Measurements from ENCODE around the gene ULK4.

The ULK4 gene

DNA sequence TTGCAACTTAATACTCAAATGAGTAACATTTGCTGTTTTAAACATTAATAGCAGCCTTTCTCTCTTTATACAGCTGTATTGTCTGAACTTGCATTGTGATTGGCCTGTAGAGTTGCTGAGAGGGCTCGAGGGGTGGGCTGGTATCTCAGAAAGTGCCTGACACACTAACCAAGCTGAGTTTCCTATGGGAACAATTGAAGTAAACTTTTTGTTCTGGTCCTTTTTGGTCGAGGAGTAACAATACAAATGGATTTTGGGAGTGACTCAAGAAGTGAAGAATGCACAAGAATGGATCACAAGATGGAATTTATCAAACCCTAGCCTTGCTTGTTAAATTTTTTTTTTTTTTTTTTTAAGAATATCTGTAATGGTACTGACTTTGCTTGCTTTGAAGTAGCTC lies 722.3 kb downstream of the ULK4 start:
- no peak for DNase-seq (ENCODE audit: low read depth)
- TF ChIP-seq POLR2A (IDR thresholded peaks at IDR 0.05; ENCODE audit: extremely low read depth, insufficient read length) (no peak), MYC (IDR thresholded peaks at IDR 0.05; ENCODE audit: low read depth, low read length) (no peak)
- TF ChIP-seq, protein P1, sequence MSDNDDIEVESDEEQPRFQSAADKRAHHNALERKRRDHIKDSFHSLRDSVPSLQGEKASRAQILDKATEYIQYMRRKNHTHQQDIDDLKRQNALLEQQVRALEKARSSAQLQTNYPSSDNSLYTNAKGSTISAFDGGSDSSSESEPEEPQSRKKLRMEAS (IDR thresholded peaks at IDR 0.05; ENCODE audit: low read depth, low read length) = no peak
- TF ChIP-seq, protein P2, sequence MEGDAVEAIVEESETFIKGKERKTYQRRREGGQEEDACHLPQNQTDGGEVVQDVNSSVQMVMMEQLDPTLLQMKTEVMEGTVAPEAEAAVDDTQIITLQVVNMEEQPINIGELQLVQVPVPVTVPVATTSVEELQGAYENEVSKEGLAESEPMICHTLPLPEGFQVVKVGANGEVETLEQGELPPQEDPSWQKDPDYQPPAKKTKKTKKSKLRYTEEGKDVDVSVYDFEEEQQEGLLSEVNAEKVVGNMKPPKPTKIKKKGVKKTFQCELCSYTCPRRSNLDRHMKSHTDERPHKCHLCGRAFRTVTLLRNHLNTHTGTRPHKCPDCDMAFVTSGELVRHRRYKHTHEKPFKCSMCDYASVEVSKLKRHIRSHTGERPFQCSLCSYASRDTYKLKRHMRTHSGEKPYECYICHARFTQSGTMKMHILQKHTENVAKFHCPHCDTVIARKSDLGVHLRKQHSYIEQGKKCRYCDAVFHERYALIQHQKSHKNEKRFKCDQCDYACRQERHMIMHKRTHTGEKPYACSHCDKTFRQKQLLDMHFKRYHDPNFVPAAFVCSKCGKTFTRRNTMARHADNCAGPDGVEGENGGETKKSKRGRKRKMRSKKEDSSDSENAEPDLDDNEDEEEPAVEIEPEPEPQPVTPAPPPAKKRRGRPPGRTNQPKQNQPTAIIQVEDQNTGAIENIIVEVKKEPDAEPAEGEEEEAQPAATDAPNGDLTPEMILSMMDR (IDR thresholded peaks at IDR 0.05; ENCODE audit: low read depth, low read length) = no peak
- no peak overlapping the region for H3K4me3 ChIP-seq (ENCODE audit: low read depth, low read length)

DNA sequence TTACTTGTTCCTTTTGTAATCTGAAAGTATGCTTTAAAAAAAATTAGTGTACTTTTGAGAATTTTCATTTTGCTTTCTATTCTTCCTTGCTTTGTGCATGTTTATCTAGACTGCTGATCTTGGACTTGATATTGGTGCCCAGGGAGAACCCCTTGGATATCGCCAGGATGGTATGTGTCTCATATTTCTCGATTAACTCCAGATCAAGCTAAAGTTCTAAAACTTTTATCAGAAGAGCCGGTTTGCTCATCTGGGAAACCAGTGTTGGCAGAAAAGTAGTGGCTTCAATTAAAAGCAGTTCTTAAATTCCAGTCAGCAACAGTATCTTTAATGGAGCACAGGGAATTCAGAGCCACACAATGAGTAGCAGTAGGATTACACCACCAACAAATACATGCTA lies 724.0 kb downstream of the ULK4 start:
- TF ChIP-seq, protein P2 (IDR thresholded peaks at IDR 0.05; ENCODE audit: low read depth, low read length) = no peak
- no peak for TF ChIP-seq POLR2A (IDR thresholded peaks at IDR 0.05; ENCODE audit: extremely low read depth, insufficient read length)
- no peak overlapping the region for H3K4me3 ChIP-seq (ENCODE audit: low read depth, low read length)
- DNase-seq (ENCODE audit: low read depth) = no peak

DNA sequence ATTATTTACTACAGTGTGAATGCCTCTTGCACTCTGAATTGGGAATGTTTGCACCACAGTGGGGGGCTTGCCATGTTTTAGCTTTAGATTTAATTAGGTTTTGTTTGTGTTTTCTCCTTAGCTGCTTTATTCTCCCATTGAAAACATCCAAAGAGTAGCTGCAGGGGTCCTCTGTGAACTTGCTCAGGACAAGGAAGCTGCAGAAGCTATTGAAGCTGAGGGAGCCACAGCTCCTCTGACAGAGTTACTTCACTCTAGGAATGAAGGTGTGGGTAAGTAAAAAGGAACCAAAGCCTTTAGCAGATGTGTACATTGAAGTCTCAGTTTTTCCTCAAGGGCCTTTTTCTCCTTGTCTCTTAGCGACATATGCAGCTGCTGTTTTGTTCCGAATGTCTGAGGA lies 725.7 kb downstream of the ULK4 start:
- H3K4me3 ChIP-seq (ENCODE audit: low read depth, low read length) = no peak overlapping the region
- no peak for DNase-seq (ENCODE audit: low read depth)
- TF ChIP-seq, protein P1 (IDR thresholded peaks at IDR 0.05; ENCODE audit: low read depth, low read length) = no peak
- TF ChIP-seq MYC (IDR thresholded peaks at IDR 0.05; ENCODE audit: low read depth, low read length) (no peak), POLR2A (IDR thresholded peaks at IDR 0.05; ENCODE audit: extremely low read depth, insufficient read length) (no peak)
- TF ChIP-seq, protein P2 (IDR thresholded peaks at IDR 0.05; ENCODE audit: low read depth, low read length) = no peak

DNA sequence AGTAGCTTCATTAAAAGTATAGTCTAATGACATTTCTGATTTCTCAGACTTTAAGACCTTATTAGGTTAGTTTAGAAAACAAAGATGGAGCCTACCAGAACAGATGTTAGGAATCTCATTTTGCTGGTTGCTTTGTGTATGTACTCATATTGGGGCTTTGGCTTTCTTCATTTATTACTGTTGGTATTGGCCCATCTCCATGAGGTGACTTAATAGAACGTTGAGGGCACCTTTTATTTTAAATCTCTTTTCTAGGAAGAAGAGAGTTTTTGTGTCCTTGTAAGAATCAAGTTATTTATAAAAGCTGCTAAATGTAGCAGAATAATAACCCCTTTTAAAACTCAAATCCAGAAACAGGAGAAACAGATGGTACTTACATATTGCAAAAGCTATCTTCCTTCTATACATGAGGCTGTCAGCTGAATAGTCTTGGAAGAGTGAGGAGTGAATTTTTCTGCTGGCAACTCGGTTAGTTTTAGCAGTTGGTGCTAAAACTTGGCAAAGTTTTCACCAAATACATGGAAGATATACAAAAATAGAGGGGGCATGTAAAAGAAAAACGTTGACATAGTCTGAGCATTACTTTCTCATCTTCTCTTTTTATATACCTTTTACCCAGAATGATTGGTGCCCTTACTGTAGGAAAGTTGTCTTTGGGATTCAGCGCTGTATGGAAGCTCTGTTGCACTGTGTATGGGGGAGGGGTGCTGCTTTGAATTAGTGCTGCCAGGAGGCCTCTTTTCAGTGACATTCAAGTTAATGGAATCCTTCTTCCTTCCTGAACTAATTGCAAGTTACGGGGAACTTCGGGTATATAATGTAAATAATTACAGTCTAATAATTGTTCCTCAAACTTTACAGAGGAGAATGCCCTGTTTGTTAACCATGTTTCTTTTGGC lies 726.8 kb downstream of the ULK4 start:
- DNase-seq (ENCODE audit: low read depth) = no peak
- TF ChIP-seq, protein P2 (IDR thresholded peaks at IDR 0.05; ENCODE audit: low read depth, low read length) = no peak
- no peak for TF ChIP-seq MYC (IDR thresholded peaks at IDR 0.05; ENCODE audit: low read depth, low read length)
- no peak for TF ChIP-seq POLR2A (IDR thresholded peaks at IDR 0.05; ENCODE audit: extremely low read depth, insufficient read length)
- TF ChIP-seq, protein P1 (IDR thresholded peaks at IDR 0.05; ENCODE audit: low read depth, low read length) = no peak
- H3K4me3 ChIP-seq (ENCODE audit: low read depth, low read length) = no peak overlapping the region

DNA sequence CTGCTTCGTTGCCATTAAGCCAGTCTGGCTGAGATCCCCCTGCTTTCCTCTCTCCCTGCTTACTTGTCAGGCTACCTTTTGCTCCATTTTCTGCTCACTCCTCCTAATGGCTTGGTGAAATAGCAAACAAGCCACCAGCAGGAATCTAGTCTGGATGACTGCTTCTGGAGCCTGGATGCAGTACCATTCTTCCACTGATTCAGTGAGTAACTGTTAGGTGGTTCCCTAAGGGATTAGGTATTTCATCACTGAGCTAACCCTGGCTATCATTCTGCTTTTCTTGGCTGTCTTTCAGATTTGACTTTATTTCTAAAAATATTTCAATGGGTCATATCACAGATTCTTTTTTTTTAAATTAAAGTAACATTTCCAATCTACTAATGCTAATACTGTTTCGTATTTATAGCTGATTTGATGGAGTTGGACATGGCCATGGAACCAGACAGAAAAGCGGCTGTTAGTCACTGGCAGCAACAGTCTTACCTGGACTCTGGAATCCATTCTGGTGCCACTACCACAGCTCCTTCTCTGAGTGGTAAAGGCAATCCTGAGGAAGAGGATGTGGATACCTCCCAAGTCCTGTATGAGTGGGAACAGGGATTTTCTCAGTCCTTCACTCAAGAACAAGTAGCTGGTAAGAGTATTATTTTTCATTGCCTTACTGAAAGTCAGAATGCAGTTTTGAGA lies 737.6 kb downstream of the ULK4 start:
- H3K4me3 ChIP-seq (ENCODE audit: low read depth, low read length) = no peak overlapping the region
- TF ChIP-seq, protein P1 (IDR thresholded peaks at IDR 0.05; ENCODE audit: low read depth, low read length) = no peak
- TF ChIP-seq, protein P2 (IDR thresholded peaks at IDR 0.05; ENCODE audit: low read depth, low read length) = no peak
- TF ChIP-seq POLR2A (IDR thresholded peaks at IDR 0.05; ENCODE audit: extremely low read depth, insufficient read length) (no peak), MYC (IDR thresholded peaks at IDR 0.05; ENCODE audit: low read depth, low read length) (no peak)
- no peak for DNase-seq (ENCODE audit: low read depth)

All from NB4 (cell line).